WTC11 (cell line): ENCODE measurements around the gene GNG3. TPM values are rescaled to one million over a fixed set of nuclear protein-coding genes. Genes with fewer than 3 reads are reported as not detected.
"Not testable (repeated sequence)": the region's sequence is repeated elsewhere in the genome, so short reads cannot be mapped to it uniquely, and the experiment has no call there.

Source experiments
- ATAC-seq: fragments of 200-7000 bp; cut with Tn5 transposase; 2 replicates; pipeline ENCODE4 v1.10.0; 2021; ENCODE audit warnings: mild to moderate bottlenecking, moderate library complexity
- CTCF ChIA-PET: fragments of 300-600 bp; sonication (Branson Sonifier 250); formaldehyde crosslinking; loops from one replicate; lab custom pipeline; 2021; ENCODE audit warnings: antibody characterized with exemption; lab: Charles Lee
- POLR2A ChIA-PET: fragments of 350-600 bp; sonication (Branson Sonifier 250); formaldehyde crosslinking; loops from one replicate; lab custom pipeline; 2021; ENCODE audit warnings: antibody characterized with exemption; lab: Charles Lee
- DNase-seq: peaks from one replicate; pipeline ENCODE4 v3.0.0; 2021; ENCODE audit warnings: low spot score
- H3K27ac Mint-ChIP-seq: 2 replicates; pipeline ENCODE4 v1.8.0; 2021; ENCODE audit warnings: mixed read lengths
- H3K27me3 Mint-ChIP-seq: 2 replicates; pipeline ENCODE4 v1.8.0; 2021; ENCODE audit warnings: low read depth, mild to moderate bottlenecking, moderate library complexity, mixed read lengths
- H3K36me3 Mint-ChIP-seq: 2 replicates; pipeline ENCODE4 v1.8.0; 2021; ENCODE audit warnings: mixed read lengths
- H3K4me1 Mint-ChIP-seq: 2 replicates; pipeline ENCODE4 v1.8.0; 2022; ENCODE audit warnings: mixed read lengths
- H3K4me3 Mint-ChIP-seq: 2 replicates; pipeline ENCODE4 v1.8.0; 2021; ENCODE audit warnings: mild to moderate bottlenecking, moderate library complexity, mixed read lengths
- H3K9me3 Mint-ChIP-seq: 2 replicates; pipeline ENCODE4 v1.8.0; 2021; ENCODE audit warnings: mixed read lengths
- ATF1 ChIP-seq: sonication (generic); formaldehyde crosslinking; IDR thresholded peaks from 2 replicates; pipeline ENCODE4 v1.8.1; 2023; ENCODE audit warnings: mild to moderate bottlenecking, moderate library complexity, missing genetic modification reagents
- ATF2 ChIP-seq: sonication (generic); formaldehyde crosslinking; IDR thresholded peaks from 2 replicates; pipeline ENCODE4 v1.8.1; 2022; ENCODE audit warnings: low read depth, missing genetic modification reagents, borderline replicate concordance
- ATF3 ChIP-seq: sonication (generic); formaldehyde crosslinking; conservative IDR thresholded peaks from 2 replicates; pipeline ENCODE4 v1.8.1; 2022; ENCODE audit warnings: mild to moderate bottlenecking, missing genetic modification reagents
- EMX1 ChIP-seq: fragments of 250-450 bp; sonication (Bioruptor Pico); IDR thresholded peaks from 2 replicates; pipeline ENCODE4 v1.8.0; 2021; ENCODE audit warnings: mild to moderate bottlenecking
- IRF2 ChIP-seq: sonication (generic); formaldehyde crosslinking; IDR thresholded peaks from 2 replicates; pipeline ENCODE4 v1.8.0; 2022; ENCODE audit warnings: low read depth, missing genetic modification reagents, borderline replicate concordance
- JAZF1 ChIP-seq: fragments of 250-450 bp; sonication (Bioruptor Pico); IDR thresholded peaks from 2 replicates; pipeline ENCODE4 v1.9.0; 2021; ENCODE audit warnings: moderate library complexity, mild to moderate bottlenecking, inconsistent platforms
- MAX ChIP-seq: sonication (generic); formaldehyde crosslinking; IDR thresholded peaks from 2 replicates; pipeline ENCODE4 v1.8.0; 2022; ENCODE audit warnings: mild to moderate bottlenecking, missing genetic modification reagents
- MYBL2 ChIP-seq: sonication (generic); formaldehyde crosslinking; IDR thresholded peaks from 2 replicates; pipeline ENCODE4 v1.8.1; 2023; ENCODE audit warnings: mild to moderate bottlenecking, moderate library complexity, missing genetic modification reagents
- OVOL2 ChIP-seq: fragments of 250-450 bp; sonication (Bioruptor Pico); IDR thresholded peaks from 2 replicates; pipeline ENCODE4 v1.9.0; 2021; ENCODE audit warnings: mild to moderate bottlenecking, borderline replicate concordance
- RELA ChIP-seq: sonication (generic); formaldehyde crosslinking; IDR thresholded peaks from 2 replicates; pipeline ENCODE4 v1.8.1; 2022; ENCODE audit warnings: missing genetic modification reagents, mild to moderate bottlenecking, borderline replicate concordance
- SP1 ChIP-seq: sonication (generic); formaldehyde crosslinking; conservative IDR thresholded peaks from 2 replicates; pipeline ENCODE4 v1.8.1; 2022; ENCODE audit warnings: missing genetic modification reagents
- TEAD4 ChIP-seq: sonication (generic); formaldehyde crosslinking; IDR thresholded peaks from 2 replicates; pipeline ENCODE4 v1.8.0; 2022; ENCODE audit warnings: mild to moderate bottlenecking, missing genetic modification reagents
- ZBTB21 ChIP-seq: sonication (generic); formaldehyde crosslinking; IDR thresholded peaks from 2 replicates; pipeline ENCODE4 v1.8.1; 2023; ENCODE audit warnings: mild to moderate bottlenecking, missing genetic modification reagents, borderline replicate concordance
- ZMAT4 ChIP-seq: fragments of 250-450 bp; sonication (Bioruptor Pico); IDR thresholded peaks from 2 replicates; pipeline ENCODE4 v1.9.0; 2021; ENCODE audit warnings: mild to moderate bottlenecking
- ZNF219 ChIP-seq: sonication (generic); formaldehyde crosslinking; IDR thresholded peaks from 2 replicates; pipeline ENCODE4 v1.8.0; 2023; ENCODE audit warnings: missing genetic modification reagents, mild to moderate bottlenecking, borderline replicate concordance
- ZNF317 ChIP-seq: sonication (generic); formaldehyde crosslinking; IDR thresholded peaks from 2 replicates; pipeline ENCODE4 v1.8.1; 2023; ENCODE audit warnings: low read depth, mild to moderate bottlenecking, moderate library complexity, missing genetic modification reagents, borderline replicate concordance
- ZNF423 ChIP-seq: fragments of 250-450 bp; sonication (Bioruptor Pico); IDR thresholded peaks from 2 replicates; pipeline ENCODE4 v2.1.2; 2022; ENCODE audit warnings: mild to moderate bottlenecking, moderate library complexity
- ZNF671 ChIP-seq: fragments of 250-450 bp; sonication (Bioruptor Pico); IDR thresholded peaks from 2 replicates; pipeline ENCODE4 v1.8.0; 2021; ENCODE audit warnings: mild to moderate bottlenecking
- total RNA-seq: library from RNA; stranded (reverse); gene quantifications from 3 replicates; pipeline ENCODE4 v1.2.3, GENCODE V29; 2021
- TF ChIP-seq, protein P1 (sequence below): sonication (generic); formaldehyde crosslinking; IDR thresholded peaks from 2 replicates; pipeline ENCODE4 v1.8.0; 2022; ENCODE audit warnings: missing genetic modification reagents
- TF ChIP-seq, protein P2 (sequence below): fragments of 250-450 bp; sonication (Bioruptor Pico); IDR thresholded peaks from 2 replicates; pipeline ENCODE4 v1.8.0; 2021; ENCODE audit warnings: mild to moderate bottlenecking

The GNG3 gene
- total RNA-seq, 1 experiment from 2014 or later: 6.0 TPM

DNA sequence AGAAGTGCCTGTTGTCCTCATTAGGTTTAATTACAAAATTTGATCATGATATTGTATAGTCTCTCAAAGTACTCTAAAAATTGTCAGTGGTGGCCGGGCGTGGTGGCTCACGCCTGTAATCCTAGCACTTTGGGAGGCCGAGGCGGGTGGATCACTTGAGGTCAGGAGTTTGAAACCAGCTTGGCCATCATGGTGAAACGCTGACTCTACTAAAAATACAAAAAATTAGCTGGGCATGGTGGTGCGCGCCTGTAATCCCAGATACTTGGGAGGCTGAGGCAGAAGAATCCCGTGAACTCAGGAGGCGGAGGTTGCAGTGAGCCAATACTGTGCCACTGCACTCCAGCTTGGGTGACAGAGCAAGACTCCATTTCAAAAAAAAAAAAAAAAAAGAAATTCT is 32.1 kb upstream of the GNG3 start:
- not testable (repeated sequence) for ATAC-seq, H3K4me3 Mint-ChIP-seq, DNase-seq, H3K9me3 Mint-ChIP-seq, H3K27me3 Mint-ChIP-seq, H3K27ac Mint-ChIP-seq
- ChIA-PET POLR2A (interaction anchor here (1.3 to 3.5 kb wide), 2 partner anchors 8 to 10 kb away, joined by 4 to 10 read pairs; partner anchors contain the start of genes C11orf98 and CSKMT), CTCF (interaction anchor here (0.6 to 1.0 kb wide), 2 partner anchors 22 to 94 kb away, joined by 3 to 5 read pairs; partner anchors contain the start of gene INTS5)
- H3K4me1 Mint-ChIP-seq: peaks cover 26% of the 10 kb centered on the region
- peaks cover 38% of the 10 kb centered on the region for H3K36me3 Mint-ChIP-seq

GRCh38 chr11:62676698-62677097 is 30.8 kb upstream of the GNG3 start:
- ATAC-seq (no peak), DNase-seq (peak; percentile 31)
- H3K9me3 Mint-ChIP-seq: no peaks in the 10 kb centered on the region
- CTCF ChIA-PET: interaction anchor here (0.9 to 1.7 kb wide), 9 partner anchors 12 to 252 kb away, joined by 3 to 10 read pairs (median 5); partner anchors contain the start of genes BSCL2, C11orf98, CSKMT and GNG3
- peak overlapping the region; percentile 48; the same call in 1 of the 2 replicates for H3K27ac Mint-ChIP-seq
- H3K27me3 Mint-ChIP-seq: no peaks in the 10 kb centered on the region
- H3K4me3 Mint-ChIP-seq: peak overlapping the region; percentile 87
- peaks cover 29% of the 10 kb centered on the region for H3K4me1 Mint-ChIP-seq
- peaks cover 38% of the 10 kb centered on the region for H3K36me3 Mint-ChIP-seq
- no peak for TF ChIP-seq ATF3 (CRISPR knock-in tag)
- TF ChIP-seq ATF2 (CRISPR knock-in tag): no peak
- no peak for TF ChIP-seq ZNF671 (CRISPR knock-in tag)
- TF ChIP-seq SP1 (CRISPR knock-in tag): no peak
- TF ChIP-seq ZNF423 (CRISPR knock-in tag): no peak
- no peak for TF ChIP-seq TEAD4 (CRISPR knock-in tag)
- no peak for TF ChIP-seq IRF2
- TF ChIP-seq, protein P1, sequence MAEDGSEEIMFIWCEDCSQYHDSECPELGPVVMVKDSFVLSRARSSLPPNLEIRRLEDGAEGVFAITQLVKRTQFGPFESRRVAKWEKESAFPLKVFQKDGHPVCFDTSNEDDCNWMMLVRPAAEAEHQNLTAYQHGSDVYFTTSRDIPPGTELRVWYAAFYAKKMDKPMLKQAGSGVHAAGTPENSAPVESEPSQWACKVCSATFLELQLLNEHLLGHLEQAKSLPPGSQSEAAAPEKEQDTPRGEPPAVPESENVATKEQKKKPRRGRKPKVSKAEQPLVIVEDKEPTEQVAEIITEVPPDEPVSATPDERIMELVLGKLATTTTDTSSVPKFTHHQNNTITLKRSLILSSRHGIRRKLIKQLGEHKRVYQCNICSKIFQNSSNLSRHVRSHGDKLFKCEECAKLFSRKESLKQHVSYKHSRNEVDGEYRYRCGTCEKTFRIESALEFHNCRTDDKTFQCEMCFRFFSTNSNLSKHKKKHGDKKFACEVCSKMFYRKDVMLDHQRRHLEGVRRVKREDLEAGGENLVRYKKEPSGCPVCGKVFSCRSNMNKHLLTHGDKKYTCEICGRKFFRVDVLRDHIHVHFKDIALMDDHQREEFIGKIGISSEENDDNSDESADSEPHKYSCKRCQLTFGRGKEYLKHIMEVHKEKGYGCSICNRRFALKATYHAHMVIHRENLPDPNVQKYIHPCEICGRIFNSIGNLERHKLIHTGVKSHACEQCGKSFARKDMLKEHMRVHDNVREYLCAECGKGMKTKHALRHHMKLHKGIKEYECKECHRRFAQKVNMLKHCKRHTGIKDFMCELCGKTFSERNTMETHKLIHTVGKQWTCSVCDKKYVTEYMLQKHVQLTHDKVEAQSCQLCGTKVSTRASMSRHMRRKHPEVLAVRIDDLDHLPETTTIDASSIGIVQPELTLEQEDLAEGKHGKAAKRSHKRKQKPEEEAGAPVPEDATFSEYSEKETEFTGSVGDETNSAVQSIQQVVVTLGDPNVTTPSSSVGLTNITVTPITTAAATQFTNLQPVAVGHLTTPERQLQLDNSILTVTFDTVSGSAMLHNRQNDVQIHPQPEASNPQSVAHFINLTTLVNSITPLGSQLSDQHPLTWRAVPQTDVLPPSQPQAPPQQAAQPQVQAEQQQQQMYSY (CRISPR knock-in tag): no peak
- no peak for TF ChIP-seq ZMAT4
- TF ChIP-seq ZNF219 (CRISPR knock-in tag): no peak
- TF ChIP-seq OVOL2 (CRISPR knock-in tag): no peak
- TF ChIP-seq ZNF317 (CRISPR knock-in tag): no peak
- TF ChIP-seq EMX1 (CRISPR knock-in tag): no peak
- TF ChIP-seq ATF1 (CRISPR knock-in tag): no peak
- no peak for TF ChIP-seq ZBTB21 (CRISPR knock-in tag)
- no peak for TF ChIP-seq JAZF1 (CRISPR knock-in tag)
- TF ChIP-seq MYBL2 (CRISPR knock-in tag): no peak
- TF ChIP-seq, protein P2, sequence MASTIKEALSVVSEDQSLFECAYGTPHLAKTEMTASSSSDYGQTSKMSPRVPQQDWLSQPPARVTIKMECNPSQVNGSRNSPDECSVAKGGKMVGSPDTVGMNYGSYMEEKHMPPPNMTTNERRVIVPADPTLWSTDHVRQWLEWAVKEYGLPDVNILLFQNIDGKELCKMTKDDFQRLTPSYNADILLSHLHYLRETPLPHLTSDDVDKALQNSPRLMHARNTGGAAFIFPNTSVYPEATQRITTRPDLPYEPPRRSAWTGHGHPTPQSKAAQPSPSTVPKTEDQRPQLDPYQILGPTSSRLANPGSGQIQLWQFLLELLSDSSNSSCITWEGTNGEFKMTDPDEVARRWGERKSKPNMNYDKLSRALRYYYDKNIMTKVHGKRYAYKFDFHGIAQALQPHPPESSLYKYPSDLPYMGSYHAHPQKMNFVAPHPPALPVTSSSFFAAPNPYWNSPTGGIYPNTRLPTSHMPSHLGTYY (CRISPR knock-in tag): no peak
- no peak for TF ChIP-seq RELA (CRISPR knock-in tag)
- no peak for TF ChIP-seq MAX
- POLR2A ChIA-PET: interaction anchor here (0.5 to 1.8 kb wide), 4 partner anchors 9 to 55 kb away, joined by 3 to 8 read pairs (median 4); partner anchors contain the start of genes B3GAT3, C11orf98 and CSKMT
